GM18873 (cell line): ENCODE measurements around the gene FBXL7.

Experiments
- ATAC-seq: cut with Tn5 transposase; IDR thresholded peaks from one replicate; pipeline ENCODE4 v1.9.1; 2021; ENCODE audit warnings: mild to moderate bottlenecking, moderate library complexity, moderate number of reproducible peaks; ENCODE audit not compliant: unreplicated experiment, low FRiP score

Gene FBXL7

GRCh38 chr5:15904899-15905830, 405.2 kb downstream of the FBXL7 start:
- no peak for ATAC-seq

- ATAC-seq: no peak
These were observed 414.7 kb downstream of the FBXL7 start for GRCh38 chr5:15914638-15915037.

- no peak for ATAC-seq
These were observed 426.6 kb downstream of the FBXL7 start for GRCh38 chr5:15926586-15926985.

GRCh38 chr5:15927710-15928380, 427.9 kb downstream of the FBXL7 start:
- ATAC-seq: no peak

- no peak for ATAC-seq
These were observed 429.8 kb downstream of the FBXL7 start for GRCh38 chr5:15929611-15930263.

GRCh38 chr5:15932066-15932465, 432.1 kb downstream of the FBXL7 start:
- no peak for ATAC-seq

GRCh38 chr5:15933259-15934207, 433.6 kb downstream of the FBXL7 start:
- no peak for ATAC-seq

GRCh38 chr5:15936505-15937245, 436.7 kb downstream of the FBXL7 start:
- ATAC-seq: no peak

- no peak for ATAC-seq
These were observed 437.7 kb downstream of the FBXL7 start for GRCh38 chr5:15937708-15938107.

- no peak for ATAC-seq
These were observed 438.2 kb downstream of the FBXL7 start for GRCh38 chr5:15938186-15938585.

- ATAC-seq: no peak
These were observed 439.0 kb downstream of the FBXL7 start for GRCh38 chr5:15938961-15939360.

- no peak for ATAC-seq
These were observed 440.9 kb downstream of the FBXL7 start for GRCh38 chr5:15940905-15941304.

- no peak for ATAC-seq
These were observed 443.5 kb downstream of the FBXL7 start for GRCh38 chr5:15943487-15943886.

- ATAC-seq: no peak
These were observed 446.0 kb downstream of the FBXL7 start for GRCh38 chr5:15946026-15946425.

GRCh38 chr5:15948190-15948589, 448.2 kb downstream of the FBXL7 start:
- ATAC-seq: no peak

GRCh38 chr5:15951126-15951525, 451.1 kb downstream of the FBXL7 start:
- no peak for ATAC-seq

- no peak for ATAC-seq
These were observed 451.6 kb downstream of the FBXL7 start for GRCh38 chr5:15951550-15951949.

GRCh38 chr5:15956622-15957021, 456.6 kb downstream of the FBXL7 start:
- ATAC-seq: no peak

- no peak for ATAC-seq
These were observed 457.1 kb downstream of the FBXL7 start for GRCh38 chr5:15957124-15957523.
